Parathyroid adenoma (tissue), 2 donors: ENCODE data around the gene CTDNEP1.
A peak's percentile ranks its signal among the peaks of the same experiment; 100 is the strongest.

Experiments
- H2AFZ ChIP-seq: fragments of 300-600 bp; sonication (generic); one replicate; pipeline ENCODE4 v1.7.0; 2017; ENCODE audit warnings: antibody characterized with exemption, mild to moderate bottlenecking
- H3K27ac ChIP-seq: fragments of 300-600 bp; sonication (generic); one replicate; pipeline ENCODE4 v1.7.0; 2017
- H3K27me3 ChIP-seq: fragments of 300-600 bp; sonication (generic); one replicate; pipeline ENCODE4 v1.7.0; 2017; ENCODE audit warnings: low read length; ENCODE audit not compliant: control insufficient read depth, insufficient read depth
- H3K36me3 ChIP-seq: fragments of 300-600 bp; sonication (generic); one replicate; pipeline ENCODE4 v1.7.0; 2017; ENCODE audit warnings: low read length; ENCODE audit not compliant: control insufficient read depth, insufficient read depth
- H3K4me1 ChIP-seq: fragments of 300-600 bp; sonication (generic); one replicate; pipeline ENCODE4 v1.7.0; 2017; ENCODE audit warnings: control low read depth
- H3K4me2 ChIP-seq: fragments of 300-600 bp; sonication (generic); one replicate; pipeline ENCODE4 v1.7.0; 2017; ENCODE audit warnings: low read length
- H3K4me3 ChIP-seq: fragments of 300-600 bp; sonication (generic); one replicate; pipeline ENCODE4 v1.7.0; 2017; ENCODE audit warnings: low read depth, low read length
- H3K79me2 ChIP-seq: fragments of 300-600 bp; sonication (generic); one replicate; pipeline ENCODE4 v1.7.0; 2017; ENCODE audit warnings: control low read depth
- H3K9ac ChIP-seq: fragments of 300-600 bp; sonication (generic); one replicate; pipeline ENCODE4 v1.7.0; 2017; ENCODE audit warnings: mild to moderate bottlenecking
- H3K9me3 ChIP-seq: fragments of 300-600 bp; sonication (generic); one replicate; pipeline ENCODE4 v1.7.0; 2017; ENCODE audit warnings: low read length; ENCODE audit not compliant: control insufficient read depth
- CTCF ChIP-seq: fragments of 300-600 bp; sonication (generic); IDR thresholded peaks from one replicate; pipeline ENCODE4 v1.7.0; 2017; ENCODE audit warnings: antibody characterized with exemption, mild to moderate bottlenecking
- donor health status: primary hyperparathyroidism.

Gene CTDNEP1

DNA sequence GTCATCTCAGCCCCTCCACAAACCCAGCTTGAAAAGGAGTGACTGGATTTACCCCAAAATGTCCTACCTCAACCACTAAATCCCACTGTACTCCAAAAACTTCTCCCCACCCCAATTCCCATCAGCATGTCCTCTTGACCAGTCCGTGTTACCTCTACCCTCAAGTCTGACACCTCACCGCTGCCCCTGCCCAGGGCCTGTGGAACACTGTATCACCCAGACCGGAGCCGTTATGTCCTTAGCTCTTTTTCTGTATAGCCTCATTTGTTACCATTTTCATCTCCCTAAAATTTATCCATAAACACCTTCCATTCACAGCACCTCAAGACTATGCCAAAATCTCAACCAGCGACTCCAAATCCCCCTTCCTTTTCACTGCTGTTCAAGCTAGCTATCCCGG lies 14.7 kb downstream of the CTDNEP1 start:
- Histone ChIP-seq H3K4me3 (no peak overlapping the region), H3K36me3 (no peaks in the 10 kb centered on the region), H3K27ac (peak overlapping the region; percentile 77)

GRCh38 chr17:7235693-7236665 lies 15.6 kb downstream of the CTDNEP1 start:
- peaks cover 21% of the 10 kb centered on the region for H3K4me1 ChIP-seq
- no peaks in the 10 kb centered on the region for H3K36me3 ChIP-seq

More for the DNA sequence above, 14.7 kb downstream of the CTDNEP1 start:
- no peaks in the 10 kb centered on the region for H3K9me3 ChIP-seq
- peaks cover 26% of the 10 kb centered on the region for H3K4me1 ChIP-seq
- no peak overlapping the region for H3K9ac ChIP-seq
- H3K27me3 ChIP-seq = no peaks in the 10 kb centered on the region
- no peak overlapping the region for H2AFZ ChIP-seq
- H3K4me2 ChIP-seq = no peak overlapping the region
- TF ChIP-seq CTCF = no peak
- peaks cover 24% of the 10 kb centered on the region for H3K79me2 ChIP-seq

DNA sequence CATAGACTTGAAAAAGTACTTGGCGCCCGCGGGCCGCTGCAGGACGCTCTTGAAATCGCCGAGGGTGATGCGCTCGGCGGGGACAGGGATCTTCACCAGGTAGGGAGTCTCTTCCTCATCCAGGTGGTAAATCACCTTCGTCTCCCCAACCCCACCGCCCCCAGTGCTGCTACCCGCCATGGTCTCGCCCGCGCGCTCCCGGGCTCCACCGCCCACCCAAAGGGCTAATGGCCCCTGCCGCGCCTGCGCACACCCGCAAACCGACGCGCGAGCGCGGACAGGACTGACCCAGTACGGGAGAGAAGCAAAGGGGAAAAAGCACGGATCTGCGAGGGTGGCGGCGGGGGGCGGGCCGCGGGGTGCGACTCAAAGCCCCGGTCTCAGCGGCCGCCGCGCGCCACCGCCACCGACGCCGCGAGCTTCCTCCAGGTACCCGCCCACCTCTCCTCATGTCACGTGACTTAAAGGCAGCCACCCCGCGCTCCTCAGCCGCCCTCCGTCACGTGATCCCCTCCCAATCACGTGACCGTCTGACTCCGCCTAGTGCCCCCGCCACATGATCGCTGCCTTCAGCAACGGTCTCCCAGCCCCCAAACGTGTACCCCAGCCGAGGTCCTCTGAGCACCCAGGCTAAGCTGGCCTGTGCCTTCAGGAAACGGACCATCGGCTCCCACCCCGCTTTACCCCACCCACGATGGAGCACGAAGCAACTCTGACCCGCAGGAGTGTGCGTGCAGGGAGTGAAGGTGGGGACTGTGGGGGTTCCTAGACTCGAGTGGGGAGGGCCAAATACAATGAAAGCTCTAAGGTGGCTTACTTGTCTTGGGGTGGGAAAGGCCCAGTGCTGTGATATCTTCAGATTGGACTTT lies 17.2 kb downstream of the CTDNEP1 start, which contains the start of gene DVL2:
Gene DVL2, minus strand, starts transcription at position 435 of the 869 bp plus-strand sequence. Its CDS starts 255 bp downstream, at position 180.
- peak within 1 kb of the TSS; percentile 82 for H3K27ac ChIP-seq
- peaks cover 39% of the 10 kb centered on the region for H3K79me2 ChIP-seq
- H3K4me2 ChIP-seq = peak within 1 kb of the TSS; percentile 72
- peak within 1 kb of the TSS; percentile 84 for H2AFZ ChIP-seq
- no peaks in the 10 kb centered on the region for H3K9me3 ChIP-seq
- no peaks in the 10 kb centered on the region for H3K27me3 ChIP-seq
- no peaks in the 10 kb centered on the region for H3K36me3 ChIP-seq
- peak within 1 kb of the TSS; percentile 83 for H3K4me3 ChIP-seq
- H3K4me1 ChIP-seq = peaks cover 14% of the 10 kb centered on the region
- TF ChIP-seq CTCF = no peak
- peak within 1 kb of the TSS; percentile 38 for H3K9ac ChIP-seq

More at GRCh38 chr17:7235693-7236665, 15.6 kb downstream of the CTDNEP1 start:
- H3K9me3 ChIP-seq = no peaks in the 10 kb centered on the region
- H3K79me2 ChIP-seq = peaks cover 26% of the 10 kb centered on the region
- H3K27ac ChIP-seq = no peak overlapping the region
- H3K4me3 ChIP-seq = no peak overlapping the region
- no peak overlapping the region for H3K9ac ChIP-seq
- no peak overlapping the region for H2AFZ ChIP-seq
- no peak for TF ChIP-seq CTCF
- H3K27me3 ChIP-seq = no peaks in the 10 kb centered on the region
- H3K4me2 ChIP-seq = no peak overlapping the region

GRCh38 chr17:7233701-7234082 lies 17.8 kb downstream of the CTDNEP1 start:
- TF ChIP-seq CTCF = no peak
- H3K79me2 ChIP-seq = peaks cover 43% of the 10 kb centered on the region
- peak overlapping the region; percentile 82 for H3K27ac ChIP-seq
- H3K27me3 ChIP-seq = no peaks in the 10 kb centered on the region
- peak overlapping the region; percentile 72 for H3K4me2 ChIP-seq
- H3K36me3 ChIP-seq = no peaks in the 10 kb centered on the region
- H3K9ac ChIP-seq = peak overlapping the region; percentile 38
- no peaks in the 10 kb centered on the region for H3K9me3 ChIP-seq
- peaks cover 14% of the 10 kb centered on the region for H3K4me1 ChIP-seq
- H2AFZ ChIP-seq = peak overlapping the region; percentile 84
- H3K4me3 ChIP-seq = peak overlapping the region; percentile 83
